Brain microvascular endothelial cell (primary cell): ENCODE results near the gene H1-8.
A peak's percentile ranks its signal among the peaks of the same experiment; 100 is the strongest.

Source experiments
- DNase-seq: peaks from one replicate; pipeline ENCODE4 v3.0.0-alpha.2; 2020
- H3K27ac ChIP-seq: fragments of 250-450 bp; sonication (Bioruptor Pico); 2 replicates; pipeline ENCODE4 v1.5.1; 2020; ENCODE audit warnings: mild to moderate bottlenecking, moderate library complexity
- H3K27me3 ChIP-seq: fragments of 250-450 bp; sonication (Bioruptor Pico); replicated peaks from 2 replicates; pipeline ENCODE4 v1.5.1; 2020; ENCODE audit warnings: mild to moderate bottlenecking
- H3K36me3 ChIP-seq: fragments of 250-450 bp; sonication (Bioruptor Pico); replicated peaks from 2 replicates; pipeline ENCODE4 v1.5.1; 2020; ENCODE audit warnings: mild to moderate bottlenecking
- H3K4me3 ChIP-seq: 2 replicates; pipeline ENCODE4 v1.5.1; 2011; ENCODE audit warnings: low read depth, mild to moderate bottlenecking, control low read depth, low read length, moderate library complexity
- in situ Hi-C: cut with HindIII; loops from 2 replicates; pipeline ENCODE4 v1.10.0; 2017; ENCODE audit warnings: low sequenced_read_pairs, low pct_ligation_motif_present
- TF ChIP-seq, protein P1 (sequence below): IDR thresholded peaks from 2 replicates; pipeline ENCODE4 v1.5.1; 2011; ENCODE audit warnings: low read depth, mild to moderate bottlenecking, moderate library complexity, low read length, control low read depth, inconsistent platforms; ENCODE audit errors: missing control alignments

The H1-8 gene

DNA sequence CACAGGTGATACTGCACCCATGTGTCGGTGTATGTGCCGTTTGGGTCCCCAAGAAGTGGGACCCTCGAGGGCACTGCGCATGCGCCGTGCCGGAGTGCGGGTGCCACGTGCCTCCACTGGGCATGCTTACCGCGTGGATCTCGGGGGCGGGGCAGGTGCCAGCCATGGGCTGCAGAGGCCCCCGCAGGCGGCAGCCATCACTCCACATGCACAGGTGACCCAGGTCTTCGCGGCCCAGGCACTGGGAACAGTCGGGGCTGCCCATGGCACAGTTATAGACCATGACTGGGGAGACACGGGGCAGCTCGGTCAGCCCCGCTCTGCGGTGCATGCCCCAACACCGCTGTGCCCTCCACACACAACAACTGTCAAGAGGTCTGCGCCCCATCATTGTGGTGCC is 31.2 kb downstream of the H1-8 start:
- H3K27ac ChIP-seq: no peak overlapping the region
- no peak overlapping the region for H3K4me3 ChIP-seq

DNA sequence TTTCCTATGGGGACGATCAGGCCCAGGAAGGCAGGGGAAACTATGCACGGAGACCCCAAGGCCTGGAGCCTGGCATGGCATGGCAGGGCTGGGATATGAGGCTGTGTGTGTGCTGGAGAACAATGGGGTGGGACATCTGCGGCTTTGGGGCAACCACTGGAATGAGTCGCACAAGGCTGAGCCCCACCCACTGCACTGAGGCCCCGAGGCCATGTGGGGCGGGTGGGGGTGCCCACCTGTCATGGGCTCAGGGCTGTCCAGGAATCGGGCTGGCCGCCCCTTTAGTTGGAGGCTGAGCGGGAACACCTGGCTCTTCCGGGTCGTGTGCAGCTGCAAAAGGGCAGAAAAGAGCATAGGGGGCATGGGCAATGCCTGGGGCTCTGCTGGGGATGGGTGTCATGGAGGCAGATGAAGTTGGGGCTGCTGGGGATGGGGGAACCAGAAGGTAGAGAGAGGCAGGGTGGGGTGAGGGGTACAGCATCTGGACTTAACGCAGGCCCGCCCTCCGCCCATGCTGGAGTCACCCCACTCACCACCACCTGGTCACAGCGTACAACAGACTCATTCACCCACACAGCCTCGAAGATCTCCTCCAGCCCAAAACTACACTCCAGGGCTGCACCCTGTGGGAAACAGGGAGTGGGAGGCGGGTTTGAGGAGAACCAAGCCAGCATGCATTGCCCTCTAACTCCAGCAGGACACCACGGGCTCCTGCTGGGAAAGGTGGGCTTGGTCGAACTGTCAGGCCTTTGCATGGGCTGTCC is 32.4 kb downstream of the H1-8 start:
- Histone ChIP-seq H3K27me3 (no peaks in the 10 kb centered on the region), H3K36me3 (peaks cover 55% of the 10 kb centered on the region), H3K4me3 (no peak overlapping the region), H3K27ac (no peak overlapping the region)
- in situ Hi-C loops: no loop called here
- TF ChIP-seq, protein P1, sequence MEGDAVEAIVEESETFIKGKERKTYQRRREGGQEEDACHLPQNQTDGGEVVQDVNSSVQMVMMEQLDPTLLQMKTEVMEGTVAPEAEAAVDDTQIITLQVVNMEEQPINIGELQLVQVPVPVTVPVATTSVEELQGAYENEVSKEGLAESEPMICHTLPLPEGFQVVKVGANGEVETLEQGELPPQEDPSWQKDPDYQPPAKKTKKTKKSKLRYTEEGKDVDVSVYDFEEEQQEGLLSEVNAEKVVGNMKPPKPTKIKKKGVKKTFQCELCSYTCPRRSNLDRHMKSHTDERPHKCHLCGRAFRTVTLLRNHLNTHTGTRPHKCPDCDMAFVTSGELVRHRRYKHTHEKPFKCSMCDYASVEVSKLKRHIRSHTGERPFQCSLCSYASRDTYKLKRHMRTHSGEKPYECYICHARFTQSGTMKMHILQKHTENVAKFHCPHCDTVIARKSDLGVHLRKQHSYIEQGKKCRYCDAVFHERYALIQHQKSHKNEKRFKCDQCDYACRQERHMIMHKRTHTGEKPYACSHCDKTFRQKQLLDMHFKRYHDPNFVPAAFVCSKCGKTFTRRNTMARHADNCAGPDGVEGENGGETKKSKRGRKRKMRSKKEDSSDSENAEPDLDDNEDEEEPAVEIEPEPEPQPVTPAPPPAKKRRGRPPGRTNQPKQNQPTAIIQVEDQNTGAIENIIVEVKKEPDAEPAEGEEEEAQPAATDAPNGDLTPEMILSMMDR: peak; percentile 40
- DNase-seq: no peak

More for the DNA sequence above, 31.2 kb downstream of the H1-8 start:
- in situ Hi-C loops: no loop called here
- DNase-seq: no peak
- Histone ChIP-seq H3K36me3 (peaks cover 68% of the 10 kb centered on the region), H3K27me3 (no peaks in the 10 kb centered on the region)
- TF ChIP-seq, protein P1: no peak

DNA sequence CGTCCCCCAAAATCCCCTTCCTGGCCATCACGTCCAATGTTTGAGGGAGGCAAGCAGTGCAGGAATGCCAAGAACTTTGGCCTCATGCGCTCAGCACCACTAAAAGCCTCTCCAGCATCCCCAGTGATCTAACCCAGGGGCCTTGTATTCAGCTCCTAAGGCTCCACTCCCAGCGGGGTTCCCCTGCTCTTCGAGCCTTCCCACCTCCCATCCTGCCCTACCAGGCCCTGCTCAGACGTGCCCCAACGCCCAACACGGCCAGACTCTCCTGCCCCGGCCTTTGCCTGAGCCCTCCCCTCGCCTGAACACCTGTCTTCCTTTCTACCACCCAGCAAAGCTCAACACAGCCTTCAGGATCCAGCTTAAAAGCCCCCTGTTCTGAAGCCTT is 33.0 kb downstream of the H1-8 start:
- TF ChIP-seq, protein P1: no peak
- Histone ChIP-seq H3K27me3 (no peaks in the 10 kb centered on the region), H3K27ac (no peak overlapping the region), H3K36me3 (peaks cover 51% of the 10 kb centered on the region), H3K4me3 (no peak overlapping the region)
- no peak for DNase-seq
- in situ Hi-C loops: no loop called here

DNA sequence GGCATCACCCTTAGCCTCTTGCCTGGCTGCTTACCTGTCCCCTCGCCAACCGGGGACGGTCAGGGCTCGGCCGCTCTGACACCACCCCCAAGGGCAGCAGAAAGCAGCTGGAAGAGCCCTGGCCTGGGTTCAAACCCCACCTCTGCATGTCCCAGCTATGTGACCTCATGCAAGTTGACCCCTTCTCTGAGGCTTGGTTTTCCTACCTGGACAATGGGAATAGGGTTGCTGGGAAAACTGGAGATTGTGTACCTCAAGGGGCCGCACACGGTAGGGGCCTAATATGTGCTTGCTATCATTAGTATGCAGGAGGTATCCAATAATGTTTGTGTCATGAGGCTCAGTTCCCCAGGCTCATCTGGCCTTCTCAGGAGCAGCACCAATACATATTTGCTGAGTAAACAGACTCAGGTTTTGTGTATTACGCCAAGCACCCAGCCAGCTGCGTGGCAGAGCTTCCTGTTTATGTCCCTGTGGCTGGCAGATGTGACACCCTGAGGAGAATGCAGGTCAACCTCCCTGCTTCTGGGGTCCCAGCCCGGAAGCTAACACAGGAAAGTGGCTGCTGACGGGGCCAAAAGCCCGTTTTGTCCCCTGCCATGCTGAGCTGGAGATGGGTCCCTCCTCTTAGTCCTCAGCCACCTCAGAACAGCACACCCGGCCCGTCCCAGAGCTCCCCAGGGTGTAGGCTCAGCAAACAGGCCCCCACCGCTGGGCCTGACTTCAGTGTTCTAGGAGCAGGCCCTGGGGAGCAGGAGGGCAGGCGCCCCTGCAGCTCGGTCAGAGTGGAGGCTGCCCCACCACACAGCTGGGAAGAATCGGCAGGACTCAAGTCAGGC is 33.8 kb downstream of the H1-8 start:
- Histone ChIP-seq H3K4me3 (no peak overlapping the region), H3K36me3 (peaks cover 53% of the 10 kb centered on the region), H3K27ac (no peak overlapping the region), H3K27me3 (no peaks in the 10 kb centered on the region)
- in situ Hi-C loops: no loop called here
- DNase-seq: no peak
- TF ChIP-seq, protein P1: no peak

DNA sequence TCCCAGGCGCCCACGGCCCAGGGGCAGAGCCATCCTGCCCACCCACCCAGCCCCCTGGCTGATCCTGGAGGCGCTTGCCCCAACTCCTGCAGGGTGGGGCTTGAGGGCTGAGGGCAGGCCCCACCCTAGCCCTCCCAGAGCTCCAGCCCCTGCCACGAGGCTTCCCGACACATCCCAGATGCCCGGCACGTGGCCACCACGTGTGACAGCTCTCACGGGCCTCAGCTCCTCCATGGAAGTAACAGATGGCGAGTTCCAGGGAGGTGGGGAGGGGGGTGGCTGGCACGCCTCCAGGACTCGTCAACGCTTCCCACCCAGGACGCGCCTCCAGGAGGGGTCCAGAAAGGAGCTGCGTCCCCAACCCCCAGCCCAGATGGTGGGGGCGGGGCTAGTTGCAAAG is 34.4 kb downstream of the H1-8 start:
- Histone ChIP-seq H3K27me3 (no peaks in the 10 kb centered on the region), H3K36me3 (peaks cover 52% of the 10 kb centered on the region), H3K27ac (no peak overlapping the region), H3K4me3 (no peak overlapping the region)
- TF ChIP-seq, protein P1: no peak
- in situ Hi-C loops: no loop called here
- DNase-seq: no peak
